HL-60 (cell line): ENCODE measurements around the gene KCNK18.

ENCODE experiments used
- DNase-seq, 2 experiments: peaks; one replicate each; pipeline ENCODE4 v3.0.0-alpha.2; 2010 to 2020; ENCODE audit warnings: low read depth in 1 of 2, low spot score in 1 of 2
- H3K27ac ChIP-seq: fragments of 250-450 bp; sonication (Bioruptor Pico); replicated peaks from 2 replicates; pipeline ENCODE4 v1.5.1; 2020; ENCODE audit warnings: mild to moderate bottlenecking, moderate library complexity
- H3K27me3 ChIP-seq: fragments of 250-450 bp; sonication (Bioruptor Pico); 2 replicates; pipeline ENCODE4 v1.5.1; 2021; ENCODE audit warnings: mild to moderate bottlenecking, moderate library complexity; ENCODE audit not compliant: insufficient read depth, poor library complexity, severe bottlenecking
- H3K4me3 ChIP-seq: replicated peaks from 2 replicates; pipeline ENCODE4 v1.5.1; 2011; ENCODE audit warnings: mild to moderate bottlenecking, control low read depth, low read length; ENCODE audit not compliant: insufficient read depth
- CTCF ChIP-seq: IDR thresholded peaks from one replicate; pipeline ENCODE4 v1.5.1; 2011; ENCODE audit warnings: low read length, control low read depth, inconsistent platforms; ENCODE audit not compliant: insufficient read depth
- GABPA ChIP-seq: IDR thresholded peaks from 2 replicates; pipeline ENCODE4 v1.6.1; 2012; ENCODE audit warnings: low read depth
- POLR2AphosphoS5 ChIP-seq: IDR thresholded peaks from 2 replicates; pipeline ENCODE4 v1.6.1; 2012; ENCODE audit warnings: low read depth
- REST ChIP-seq: IDR thresholded peaks from 2 replicates; pipeline ENCODE4 v1.6.1; 2012; ENCODE audit warnings: low read depth; ENCODE audit not compliant: insufficient replicate concordance
- SPI1 ChIP-seq: IDR thresholded peaks from 2 replicates; pipeline ENCODE4 v1.6.1; 2012; ENCODE audit warnings: low read depth, mild to moderate bottlenecking, borderline replicate concordance

KCNK18 gene

GRCh38 chr10:117158297-117158696, 39.0 kb upstream of the KCNK18 start:
- DNase-seq = no peak
- no peak overlapping the region for H3K27ac ChIP-seq
- peaks cover 59% of the 10 kb centered on the region for H3K27me3 ChIP-seq
- TF ChIP-seq SPI1 (no peak), REST (no peak), POLR2AphosphoS5 (no peak), CTCF (no peak), GABPA (no peak)
- no peak overlapping the region for H3K4me3 ChIP-seq

- no peak for DNase-seq
- Histone ChIP-seq H3K27me3 (peaks cover 70% of the 10 kb centered on the region), H3K4me3 (no peak overlapping the region), H3K27ac (no peak overlapping the region)
- TF ChIP-seq POLR2AphosphoS5 (no peak), REST (no peak), GABPA (no peak), CTCF (no peak)
Measured at GRCh38 chr10:117159390-117159789, 37.9 kb upstream of the KCNK18 start.

GRCh38 chr10:117160567-117160966, 36.7 kb upstream of the KCNK18 start:
- TF ChIP-seq POLR2AphosphoS5 (no peak), GABPA (no peak), SPI1 (no peak), CTCF (no peak), REST (no peak)
- Histone ChIP-seq H3K27me3 (peaks cover 82% of the 10 kb centered on the region), H3K27ac (no peak overlapping the region), H3K4me3 (no peak overlapping the region)
- no peak for DNase-seq
